ENCODE results near the gene FOXJ2. TPM values are rescaled to one million over a fixed set of nuclear protein-coding genes. Genes with fewer than 3 reads are reported as not detected.
"Not testable (repeated sequence)": the region's sequence is repeated elsewhere in the genome, so short reads cannot be mapped to it uniquely, and the experiment has no call there.

Gene FOXJ2
- total RNA-seq, 4 donors from 2014 or later: 7.4 to 37.7 (median 10.8) TPM

- no peak for DNase-seq
- no peaks in the 10 kb centered on the region for H3K4me1 ChIP-seq
- intact Hi-C loops (cut with DNase I; ENCODE audit: low total_unique reads): loop anchor here (10.0 kb wide), 2 partner anchors 55 to 125 kb away; partner anchors contain the start of gene SLC2A3
- H3K9me3 ChIP-seq: no peaks in the 10 kb centered on the region
- H3K27me3 ChIP-seq: no peaks in the 10 kb centered on the region
- H3K36me3 ChIP-seq: no peaks in the 10 kb centered on the region
- H3K4me3 ChIP-seq: no peak overlapping the region
- no peak for TF ChIP-seq POLR2A (IDR thresholded peaks at IDR 0.05)
- no peak for TF ChIP-seq CTCF (IDR thresholded peaks at IDR 0.05)
- H3K27ac ChIP-seq: no peak overlapping the region
Measured at GRCh38 chr12:7989827-7990491, 42.6 kb upstream of the FOXJ2 start.

- Histone ChIP-seq H3K9me3 (no peaks in the 10 kb centered on the region), H3K27ac (no peak overlapping the region), H3K4me3 (no peak overlapping the region), H3K4me1 (no peaks in the 10 kb centered on the region), H3K36me3 (no peaks in the 10 kb centered on the region), H3K27me3 (no peaks in the 10 kb centered on the region)
- TF ChIP-seq POLR2A (IDR thresholded peaks at IDR 0.05): no peak
- no peak for DNase-seq
- intact Hi-C loops (cut with DNase I; ENCODE audit: low total_unique reads): loop anchor here (10.0 kb wide), 2 partner anchors 57 to 127 kb away; partner anchors contain the start of gene SLC2A3
Measured at GRCh38 chr12:7991535-7991934, 41.0 kb upstream of the FOXJ2 start.

- TF ChIP-seq CTCF (IDR thresholded peaks at IDR 0.05) (no peak), POLR2A (IDR thresholded peaks at IDR 0.05) (no peak)
- Histone ChIP-seq H3K4me1 (no peaks in the 10 kb centered on the region), H3K36me3 (no peaks in the 10 kb centered on the region), H3K4me3 (no peak overlapping the region), H3K27ac (peak overlapping the region; percentile 43 to 55), H3K27me3 (no peaks in the 10 kb centered on the region), H3K9me3 (no peaks in the 10 kb centered on the region)
- intact Hi-C loops (cut with DNase I; ENCODE audit: low total_unique reads): loop anchor here (10.0 kb wide), 2 partner anchors 60 to 130 kb away; partner anchors contain the start of gene SLC2A3
- peak in 1 of 2 donors; percentile 22 for DNase-seq
Measured at GRCh38 chr12:7994731-7995205, 37.7 kb upstream of the FOXJ2 start.

- H3K4me3 ChIP-seq: no peak overlapping the region
- H3K36me3 ChIP-seq: no peaks in the 10 kb centered on the region
- no peaks in the 10 kb centered on the region for H3K4me1 ChIP-seq
- DNase-seq: peak; percentile 79 to 88
- H3K9me3 ChIP-seq: no peaks in the 10 kb centered on the region
- peak; percentile 77 to 92 (median 80) for TF ChIP-seq CTCF (IDR thresholded peaks at IDR 0.05)
- TF ChIP-seq POLR2A (IDR thresholded peaks at IDR 0.05): no peak
- H3K27me3 ChIP-seq: no peaks in the 10 kb centered on the region
- peak overlapping the region; percentile 52 to 55 for H3K27ac ChIP-seq
- intact Hi-C loops (cut with DNase I; ENCODE audit: low total_unique reads): loop anchor here (10.0 kb wide), 2 partner anchors 61 to 131 kb away; partner anchors contain the start of gene SLC2A3
Measured at GRCh38 chr12:7995266-7995963, 37.1 kb upstream of the FOXJ2 start.

GRCh38 chr12:8000827-8001226 lies 31.7 kb upstream of the FOXJ2 start:
- H3K27me3 ChIP-seq; H3K4me3 ChIP-seq; DNase-seq; H3K4me1 ChIP-seq; H3K27ac ChIP-seq; H3K9me3 ChIP-seq; H3K36me3 ChIP-seq; intact Hi-C loops (cut with DNase I; ENCODE audit: low total_unique reads): not testable (repeated sequence)

- H3K4me3 ChIP-seq; DNase-seq; H3K27ac ChIP-seq; intact Hi-C loops (cut with DNase I; ENCODE audit: low total_unique reads); H3K4me1 ChIP-seq; H3K36me3 ChIP-seq; H3K9me3 ChIP-seq; H3K27me3 ChIP-seq: not testable (repeated sequence)
Measured at GRCh38 chr12:8001496-8001895, 31.0 kb upstream of the FOXJ2 start.

- intact Hi-C loops (cut with DNase I; ENCODE audit: low total_unique reads); DNase-seq; H3K4me3 ChIP-seq; H3K27me3 ChIP-seq; H3K36me3 ChIP-seq; H3K4me1 ChIP-seq; H3K27ac ChIP-seq; H3K9me3 ChIP-seq: not testable (repeated sequence)
Measured at GRCh38 chr12:8004897-8005296, 27.6 kb upstream of the FOXJ2 start.

All from uterus (tissue), 4 donors.